GM21619 (cell line): Measurements from ENCODE around the gene CAPNS2.

ENCODE experiments used
- ATAC-seq: cut with Tn5 transposase; IDR thresholded peaks from one replicate; pipeline ENCODE4 v1.9.1; 2021; ENCODE audit not compliant: unreplicated experiment

The CAPNS2 gene

DNA sequence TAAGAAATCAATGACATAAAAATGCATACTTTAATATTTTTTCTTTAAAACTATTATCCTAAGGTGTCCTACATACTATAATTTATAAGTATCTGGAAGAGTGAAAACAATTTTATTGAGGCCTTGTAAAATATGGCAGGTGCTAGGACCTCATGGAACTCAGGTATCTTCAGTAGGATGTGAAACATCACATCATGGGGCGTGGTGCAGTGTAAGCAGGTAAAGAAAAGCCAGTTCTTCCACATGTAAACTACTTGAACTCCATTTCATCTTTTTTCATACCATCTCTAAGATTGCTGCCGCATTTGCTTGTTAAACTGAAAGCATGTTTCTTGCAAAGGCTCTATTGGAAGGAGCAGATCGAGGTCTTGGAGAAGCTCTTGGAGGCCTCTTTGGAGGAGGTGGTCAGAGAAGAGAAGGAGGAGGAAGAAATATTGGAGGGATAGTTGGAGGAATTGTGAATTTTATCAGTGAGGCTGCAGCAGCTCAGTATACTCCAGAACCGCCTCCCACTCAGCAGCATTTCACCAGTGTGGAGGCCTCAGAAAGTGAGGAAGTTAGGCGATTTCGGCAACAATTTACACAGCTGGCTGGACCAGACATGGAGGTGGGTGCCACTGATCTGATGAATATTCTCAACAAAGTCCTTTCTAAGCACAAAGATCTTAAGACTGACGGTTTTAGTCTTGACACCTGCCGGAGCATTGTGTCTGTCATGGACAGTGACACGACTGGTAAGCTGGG lies at the start of gene CAPNS2:
CAPNS2 (plus strand) TSS at position 253 of the 744 bp plus-strand sequence; CDS start at position 326, 73 bp downstream.
- no peak for ATAC-seq

DNA sequence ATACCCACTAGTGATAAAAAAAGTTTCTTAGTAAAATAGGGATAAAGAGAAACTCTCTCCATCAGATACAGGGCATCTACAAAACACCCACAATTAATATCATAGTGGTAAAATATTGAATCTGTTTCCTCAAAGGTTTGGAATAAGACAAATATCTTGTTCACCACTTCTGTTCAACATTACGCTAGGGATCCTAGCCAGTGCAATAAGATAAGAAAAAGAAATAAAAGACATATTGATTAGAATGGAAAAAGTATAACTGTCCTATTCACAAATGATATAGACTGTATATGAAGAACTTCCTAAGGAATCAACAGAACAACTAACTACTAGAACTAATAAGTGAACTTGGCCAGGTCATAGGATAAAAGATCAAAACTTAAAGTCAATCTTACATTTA lies 44.7 kb upstream of the CAPNS2 start:
- ATAC-seq, result no peak

DNA sequence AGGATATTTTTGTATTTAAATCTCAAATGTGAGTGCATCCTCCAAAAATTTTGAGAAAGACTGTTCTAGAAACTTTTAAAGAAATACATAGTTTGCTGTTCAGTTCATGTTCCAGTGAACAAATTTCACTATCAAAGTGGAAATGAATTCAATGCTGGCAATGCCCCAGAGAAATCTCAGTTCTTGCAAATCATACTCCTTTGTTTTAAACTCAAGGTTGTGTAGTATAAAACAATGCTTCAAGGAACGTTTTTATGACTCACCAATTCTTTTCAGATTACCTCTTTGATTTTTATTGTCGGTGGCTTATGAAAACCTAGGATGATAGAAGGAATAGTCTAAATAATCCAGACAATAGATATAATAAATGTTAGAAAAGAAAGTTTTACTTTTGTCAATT lies 40.0 kb upstream of the CAPNS2 start:
- no peak for ATAC-seq

DNA sequence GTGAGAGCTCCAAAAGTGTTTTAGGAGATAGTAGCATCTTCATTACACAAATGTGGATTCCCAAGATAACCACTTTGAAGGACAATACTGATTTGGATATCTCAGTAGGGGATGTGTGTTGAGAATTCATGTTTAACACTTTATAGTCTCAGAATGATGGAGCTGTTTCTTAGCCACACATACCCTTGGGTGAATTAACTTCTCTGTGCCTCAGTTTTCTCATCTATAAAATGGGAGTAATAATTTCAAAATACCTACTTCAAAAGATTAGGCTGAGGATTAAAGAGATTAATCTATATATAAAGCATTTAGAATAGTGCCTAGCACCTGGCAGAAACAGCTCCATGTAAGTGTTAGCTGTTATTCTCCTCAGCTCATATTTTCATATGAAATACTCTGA lies 38.6 kb upstream of the CAPNS2 start:
- no peak for ATAC-seq

DNA sequence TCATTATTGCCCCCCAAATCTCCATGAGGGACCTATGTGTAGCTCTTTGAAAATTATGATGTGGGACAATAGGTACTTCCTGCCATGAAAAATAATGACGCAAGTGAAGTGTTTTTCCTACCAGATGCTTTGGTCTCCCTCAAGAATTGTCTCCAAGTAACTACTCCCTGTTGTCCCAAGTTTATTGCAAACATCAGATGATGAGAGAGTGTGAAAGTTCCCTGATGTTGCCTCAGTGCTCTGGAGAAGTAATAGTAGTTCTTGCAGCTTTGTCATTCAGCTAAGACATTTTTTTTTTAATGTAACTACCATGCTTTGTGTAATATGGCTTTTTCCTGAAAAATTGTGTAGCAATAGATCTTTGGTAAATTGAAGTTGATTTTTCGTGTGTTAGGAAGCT lies 37.5 kb upstream of the CAPNS2 start:
- no peak for ATAC-seq

DNA sequence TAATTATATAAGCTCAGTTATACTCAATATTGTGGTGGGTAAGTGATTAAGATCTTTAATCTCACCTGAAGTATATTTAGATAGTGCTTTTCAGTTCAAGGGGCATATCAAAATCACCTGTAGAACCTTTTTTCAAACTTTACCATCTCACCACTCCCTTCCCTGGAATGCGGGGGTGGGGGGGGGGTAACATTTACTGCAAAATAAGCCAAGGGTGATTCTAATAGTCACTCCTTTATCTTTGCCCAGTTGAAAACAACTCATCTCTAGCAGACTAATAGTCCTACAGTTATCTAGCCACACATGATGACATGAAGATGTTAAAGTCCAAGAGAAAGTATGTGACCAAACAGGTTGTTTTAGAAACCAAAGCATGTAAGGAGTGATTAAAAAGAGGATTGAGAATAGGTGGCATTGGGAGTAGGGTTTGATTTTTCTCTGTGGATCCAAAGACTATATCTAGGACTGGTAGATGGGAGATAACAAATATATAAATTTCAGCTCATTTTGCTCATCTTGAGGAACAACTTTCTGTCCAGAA lies 36.1 kb upstream of the CAPNS2 start:
- no peak for ATAC-seq

DNA sequence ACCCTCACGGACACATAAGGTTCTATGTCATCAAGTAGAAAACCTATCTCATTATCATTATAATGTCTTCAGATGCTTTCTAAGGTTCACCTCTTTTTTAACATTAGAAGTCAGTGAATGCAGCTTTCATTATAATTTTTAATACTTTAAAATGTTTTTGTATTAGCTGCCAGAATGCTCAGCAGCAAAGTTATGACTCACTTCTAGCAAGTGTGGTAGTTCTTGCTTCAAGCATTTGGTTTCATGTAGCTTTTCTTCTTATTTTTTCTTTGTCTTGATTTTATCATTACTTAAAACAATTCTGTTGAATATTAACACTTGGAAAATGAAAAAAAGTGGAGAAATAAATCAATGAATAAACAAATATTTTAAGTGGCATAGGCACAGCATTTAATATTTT lies 34.3 kb upstream of the CAPNS2 start:
- ATAC-seq, result no peak

DNA sequence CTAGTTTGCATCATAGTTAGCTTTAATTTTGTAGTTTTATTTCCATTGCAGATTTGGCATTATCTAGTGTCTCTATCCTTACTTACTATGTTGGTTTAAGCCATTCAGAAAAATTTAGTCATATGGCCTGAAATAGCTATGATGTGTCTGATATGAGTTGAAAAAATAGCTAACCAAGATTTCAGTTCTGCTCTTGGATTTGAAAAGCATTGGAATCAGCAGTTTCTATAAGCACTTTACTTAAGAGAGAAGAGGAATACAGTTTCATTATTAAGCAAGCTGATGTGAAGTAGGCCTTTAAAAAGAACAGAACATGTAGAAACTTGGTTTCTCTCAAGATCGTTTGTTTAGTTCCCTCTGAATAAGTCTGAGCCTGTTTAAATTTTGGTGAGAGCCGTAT lies 31.7 kb upstream of the CAPNS2 start:
- no peak for ATAC-seq

DNA sequence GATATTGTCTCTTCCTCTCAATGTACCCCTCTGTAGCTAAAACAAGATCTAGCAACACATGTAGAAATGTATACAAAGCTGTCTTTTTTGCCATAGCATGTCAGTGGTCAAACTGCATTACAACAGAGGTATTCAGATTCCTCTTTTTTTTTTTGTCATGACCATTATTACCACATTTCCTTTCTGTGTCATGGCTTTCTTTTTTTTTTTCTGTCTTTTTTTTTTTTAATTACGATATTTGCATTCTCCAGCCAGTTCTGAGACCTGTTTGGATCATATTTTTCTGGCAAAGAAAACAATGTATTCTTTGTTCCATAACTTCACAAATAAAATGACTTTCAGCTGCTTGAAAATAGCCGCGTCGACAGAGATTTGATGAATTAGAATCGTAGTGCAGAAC lies 27.4 kb upstream of the CAPNS2 start:
- ATAC-seq, result no peak

DNA sequence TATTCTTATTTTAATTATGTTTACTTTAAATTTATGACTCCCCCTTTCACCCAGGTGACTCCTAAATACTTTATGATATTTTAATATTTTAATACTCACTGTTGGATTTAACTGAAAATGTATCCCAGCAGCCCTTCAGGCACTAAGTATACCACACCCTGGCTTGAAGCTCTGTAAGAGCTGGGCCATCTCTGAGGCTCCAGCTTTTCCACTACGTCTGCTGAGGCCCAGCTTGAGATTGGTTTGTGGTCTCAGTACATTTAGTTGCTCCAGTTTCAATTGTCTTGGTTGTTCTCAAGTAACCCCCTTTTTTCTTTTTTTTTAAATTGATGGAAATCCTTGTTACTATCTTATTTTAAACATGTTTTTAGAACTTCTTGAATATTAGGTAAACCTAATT lies 27.0 kb upstream of the CAPNS2 start:
- no peak for ATAC-seq

DNA sequence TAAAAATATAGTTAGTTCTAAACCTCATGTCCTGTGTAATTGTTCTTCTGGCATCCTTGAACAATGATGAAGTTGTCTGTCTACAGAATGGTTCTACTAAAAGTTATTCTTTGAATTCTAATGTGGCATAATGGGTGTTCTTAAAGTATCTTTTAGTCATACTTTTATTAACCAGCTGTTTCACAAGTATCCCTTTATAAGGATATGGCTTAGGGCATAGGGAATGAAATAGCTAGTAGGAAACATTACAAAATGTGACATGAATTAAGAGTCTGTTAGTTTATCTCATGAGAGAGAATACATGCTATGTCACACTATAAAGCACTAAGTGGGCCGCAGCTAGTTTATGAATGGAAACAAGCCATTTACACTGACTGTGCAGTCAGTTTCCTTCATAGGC lies 26.3 kb upstream of the CAPNS2 start:
- ATAC-seq, result no peak

DNA sequence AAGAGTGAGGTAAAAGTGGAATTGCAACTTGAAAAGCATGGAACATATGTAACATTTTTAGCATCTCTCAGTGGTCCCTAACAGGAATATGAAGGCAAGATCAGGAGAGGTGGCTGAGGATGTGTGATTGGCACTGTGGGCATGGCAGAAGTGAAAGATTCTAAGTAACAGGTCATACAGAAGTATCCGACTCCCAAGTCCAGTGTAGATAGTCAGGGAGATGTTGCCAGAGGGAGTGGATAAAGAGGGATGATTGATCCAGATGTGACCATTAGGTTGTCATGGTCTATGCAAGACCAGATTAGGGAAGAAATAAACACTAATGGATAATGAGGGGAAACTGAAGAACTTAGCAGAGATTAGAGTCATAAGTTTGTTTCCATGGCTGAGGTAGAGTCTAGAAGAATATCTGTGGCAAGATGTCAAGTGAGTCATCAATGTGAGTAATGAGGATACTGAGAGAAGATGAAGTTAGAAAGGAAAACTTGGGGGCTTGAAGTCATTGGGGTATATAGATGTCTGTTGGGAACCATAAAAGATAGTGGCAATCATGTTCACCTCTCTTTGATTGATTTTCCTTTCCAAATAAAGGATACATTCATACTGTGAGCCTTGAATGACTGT lies 23.9 kb upstream of the CAPNS2 start:
- no peak for ATAC-seq

DNA sequence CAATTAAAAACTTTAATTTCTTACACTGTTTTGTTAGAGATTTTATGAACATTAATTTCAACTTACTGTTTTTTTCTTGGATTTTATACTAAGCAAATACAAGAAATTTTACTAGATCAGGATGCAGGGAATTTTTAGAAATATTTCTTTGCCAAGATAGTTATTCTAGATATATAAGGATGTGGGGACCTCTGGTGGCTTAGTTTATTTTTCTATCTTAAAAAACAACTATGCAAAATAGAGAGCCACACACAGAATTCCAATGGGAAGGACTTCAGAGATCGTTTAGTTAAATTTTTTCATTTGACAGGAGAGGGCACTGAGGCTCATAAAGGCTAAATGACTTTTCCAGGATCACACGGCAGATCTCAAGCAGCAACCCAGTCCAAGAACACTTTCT lies 23.0 kb upstream of the CAPNS2 start:
- no peak for ATAC-seq

DNA sequence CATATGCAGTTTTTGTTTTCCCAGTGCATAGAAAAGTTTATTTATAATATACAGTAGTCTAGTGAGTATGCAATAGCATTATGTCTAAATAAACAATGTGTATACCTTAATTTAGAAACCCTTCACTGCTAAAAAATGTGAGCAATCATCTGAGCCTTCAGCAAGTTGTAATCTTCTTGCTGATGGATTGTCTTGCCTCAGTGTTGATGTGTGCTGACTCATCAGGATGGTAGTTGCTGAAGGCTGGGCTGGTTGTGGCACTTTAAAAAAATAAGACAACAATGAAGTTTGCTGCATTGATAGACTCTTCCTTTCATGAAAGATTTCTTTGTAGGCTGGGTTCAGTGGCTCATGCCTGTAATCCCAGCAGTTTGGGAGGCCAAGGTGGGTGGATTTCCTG lies 13.9 kb upstream of the CAPNS2 start:
- ATAC-seq, result no peak

DNA sequence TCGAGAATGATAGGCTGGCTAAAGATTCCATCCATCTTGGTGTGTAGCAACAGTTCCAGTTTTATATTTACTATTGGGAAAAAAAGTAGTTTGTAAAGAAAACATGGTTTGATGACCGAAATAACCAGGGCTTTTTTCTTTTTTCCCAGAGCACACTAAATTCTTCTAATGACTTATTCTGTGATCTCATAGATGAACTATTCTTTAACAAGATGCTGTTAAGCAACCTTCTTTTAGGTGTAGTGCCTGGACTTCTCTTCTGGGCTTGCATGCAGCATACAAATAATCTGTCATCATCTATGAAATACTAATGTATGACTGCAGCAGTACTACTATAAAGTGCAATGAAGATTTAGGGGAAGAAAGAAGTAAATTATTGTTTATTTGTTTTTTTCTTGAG lies 11.0 kb upstream of the CAPNS2 start:
- ATAC-seq, result no peak

DNA sequence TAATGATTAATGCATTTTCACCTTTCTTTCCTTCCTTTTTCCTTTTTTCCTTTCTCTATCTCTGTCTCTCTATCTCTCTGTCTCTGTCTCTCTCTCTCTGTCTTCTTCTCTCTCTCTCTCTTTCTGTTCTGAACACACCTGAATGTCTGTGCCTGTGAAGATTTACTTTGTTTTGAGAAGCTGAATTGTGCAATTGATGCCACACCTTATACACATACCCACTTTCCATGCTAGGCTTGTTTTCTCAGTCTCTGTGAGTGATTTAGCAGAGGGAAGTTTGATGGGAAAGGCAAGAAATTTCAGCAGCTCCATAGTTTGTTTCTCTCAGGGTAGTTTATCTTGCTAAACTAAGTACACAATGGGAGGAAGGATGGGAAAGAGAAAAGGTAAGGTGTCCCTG lies 9.3 kb upstream of the CAPNS2 start:
- no peak for ATAC-seq

DNA sequence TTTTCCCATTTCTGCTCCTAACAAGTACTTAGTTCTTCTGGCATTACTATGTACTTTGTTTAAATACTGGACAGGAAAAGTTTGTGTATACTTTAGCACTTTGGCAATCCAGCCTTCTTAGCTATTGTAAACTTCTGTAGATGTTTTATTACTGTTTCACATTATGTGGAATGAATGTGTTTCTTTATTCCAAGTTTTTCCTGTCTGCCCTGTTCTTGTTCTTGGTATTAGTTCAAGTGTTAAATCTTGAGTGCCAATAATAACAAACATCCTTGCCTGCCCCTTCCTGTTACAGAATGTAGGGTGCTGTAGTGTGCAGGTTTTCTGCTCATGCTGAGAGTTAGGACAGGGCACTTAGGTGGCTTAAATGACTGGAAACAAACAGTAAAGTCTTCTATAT lies 7.3 kb upstream of the CAPNS2 start:
- ATAC-seq, result no peak

DNA sequence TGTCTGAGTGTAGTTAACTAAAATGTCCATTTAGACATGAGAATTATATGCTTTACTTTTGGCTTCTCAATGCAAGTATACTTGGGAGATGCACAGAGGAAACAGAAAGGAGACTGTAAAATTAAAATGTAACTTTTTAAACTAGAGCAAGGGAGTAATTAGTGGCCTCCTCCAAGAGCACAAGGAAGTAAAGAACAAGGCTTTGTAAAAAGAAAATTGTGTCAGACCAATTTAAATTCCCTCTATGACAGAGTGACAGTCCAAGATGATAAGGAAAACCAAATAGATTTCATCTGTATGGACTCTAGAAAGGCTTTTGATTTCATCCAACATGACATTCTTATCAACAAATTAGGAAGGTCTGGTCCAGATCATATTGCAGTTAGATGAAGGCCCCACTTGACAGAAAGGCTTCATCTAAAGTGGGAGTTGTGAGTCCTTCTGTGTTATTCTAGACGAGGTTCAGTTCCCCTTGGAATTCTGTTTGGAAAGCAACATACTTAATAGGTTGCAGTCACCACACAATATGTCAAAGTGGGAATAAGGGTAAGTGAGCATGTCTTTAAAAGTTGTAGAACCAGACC lies 6.5 kb upstream of the CAPNS2 start:
- ATAC-seq, result no peak

DNA sequence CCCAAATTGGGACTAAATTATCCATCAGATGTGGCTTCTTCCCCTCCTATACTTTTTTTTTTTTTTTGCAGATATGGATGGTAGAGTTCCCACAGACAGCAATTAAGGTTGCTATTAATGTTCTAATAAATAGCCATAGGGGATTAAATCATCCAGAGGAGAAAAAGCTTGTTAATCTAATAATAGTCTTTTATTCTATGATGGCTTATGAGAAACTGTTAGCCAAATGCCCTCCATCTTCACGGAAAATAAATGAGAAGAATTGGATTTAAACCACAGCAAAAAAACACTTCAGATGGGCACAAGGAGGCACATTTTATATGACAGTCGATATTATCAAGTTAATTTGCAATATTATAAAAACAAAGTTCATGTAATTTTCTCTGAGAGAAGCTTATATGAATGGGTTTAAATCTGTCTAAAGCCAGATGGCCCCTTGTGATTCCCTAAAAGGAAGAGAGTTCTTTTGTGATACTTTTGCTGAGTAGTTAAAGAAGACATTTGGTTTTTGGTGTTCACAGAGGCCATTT lies 5.1 kb upstream of the CAPNS2 start:
- ATAC-seq, result no peak

DNA sequence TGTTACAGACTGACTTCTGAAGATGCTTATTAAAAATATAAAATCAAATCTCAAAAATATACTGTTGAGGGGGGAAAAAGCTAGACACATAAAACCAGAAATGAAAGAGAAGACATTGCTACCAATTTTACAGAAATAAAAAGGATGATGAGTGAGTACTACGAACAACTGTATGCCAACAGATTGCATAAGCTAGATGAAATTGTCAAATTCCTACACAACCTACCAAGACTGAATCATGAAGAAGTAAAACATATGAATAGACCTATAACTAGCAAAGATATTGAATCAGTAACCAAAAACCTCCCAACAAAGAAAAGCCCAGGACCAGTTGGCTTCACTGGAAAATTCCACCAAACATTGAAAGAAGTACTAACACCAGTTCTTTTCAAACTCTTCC lies 3.5 kb upstream of the CAPNS2 start:
- ATAC-seq, result no peak

DNA sequence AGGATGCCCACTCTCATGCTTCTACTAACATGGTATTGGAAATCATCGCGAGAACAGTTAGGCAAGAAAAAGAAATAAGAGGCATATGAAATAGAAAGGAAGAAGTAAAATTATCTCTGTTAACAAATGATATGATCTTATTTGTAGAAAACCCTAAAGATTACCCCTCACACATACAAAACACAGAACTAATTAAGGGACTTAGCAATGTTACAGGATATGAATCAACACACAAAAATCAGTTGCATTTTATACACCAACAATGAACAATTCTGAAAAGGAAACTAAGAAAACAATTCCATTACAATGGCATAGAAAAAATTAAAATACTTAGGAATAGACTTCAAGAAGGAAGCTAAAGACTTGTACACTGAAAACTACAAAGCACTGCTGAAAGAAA lies 2.7 kb upstream of the CAPNS2 start:
- ATAC-seq, result no peak

DNA sequence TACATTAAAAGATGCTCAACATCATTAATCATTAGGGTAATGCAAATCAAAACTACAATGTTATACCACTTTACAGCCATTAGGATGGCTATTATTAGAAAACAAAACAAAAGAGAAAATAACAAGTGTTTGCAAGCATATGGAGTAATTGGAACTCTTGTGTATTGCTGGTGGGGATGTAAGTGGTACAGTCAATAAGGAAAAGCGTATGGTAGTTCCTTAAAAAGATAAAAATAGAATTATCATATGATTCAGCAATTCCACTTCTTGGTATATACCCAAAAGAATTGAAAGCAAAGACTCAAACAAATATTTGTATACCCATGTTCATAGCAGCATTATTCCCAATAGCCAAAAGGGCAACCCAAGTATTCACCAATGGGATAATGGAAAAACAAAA lies 1.4 kb upstream of the CAPNS2 start:
- no peak for ATAC-seq
